Cardiac fibroblast (primary cell): ENCODE results near the gene DDAH1.

ENCODE experiments used
- DNase-seq, 2 donors: peaks; one replicate each; pipeline versions ENCODE4 v3.0.0 to v3.0.0-alpha.2; 2010; ENCODE audit warnings: low read depth in 2 of 2
- H3K4me3 ChIP-seq, 2 donors: replicated peaks in 1 of 2; 1 replicate in 1 of 2; 2 replicates in 1 of 2; pipeline ENCODE4 v1.5.1; 2011; ENCODE audit warnings: low read depth in 2 of 2, low read length in 2 of 2, mild to moderate bottlenecking in 2 of 2, moderate library complexity in 1 of 2
- CTCF ChIP-seq: IDR thresholded peaks from one replicate; pipeline ENCODE4 v1.5.1; 2011; ENCODE audit warnings: low read depth, mild to moderate bottlenecking, low read length, inconsistent platforms

The DDAH1 gene

GRCh38 chr1:85297855-85298629 is 166.9 kb downstream of the DDAH1 start:
- peak overlapping the region in 1 of 2 donors; percentile 4 for H3K4me3 ChIP-seq
- DNase-seq: peak; percentile 98 to 99
- no peak for TF ChIP-seq CTCF

- H3K4me3 ChIP-seq: peak overlapping the region in 1 of 2 donors; percentile 4
- DNase-seq: no peak
- TF ChIP-seq CTCF: no peak
These were observed 167.5 kb downstream of the DDAH1 start for GRCh38 chr1:85297538-85297854.

GRCh38 chr1:85296980-85297379 is 168.0 kb downstream of the DDAH1 start:
- peak in 1 of 2 donors; percentile 54 for DNase-seq
- H3K4me3 ChIP-seq: no peak overlapping the region
- TF ChIP-seq CTCF: no peak

- no peak overlapping the region for H3K4me3 ChIP-seq
- no peak for DNase-seq
- no peak for TF ChIP-seq CTCF
These were observed 169.3 kb downstream of the DDAH1 start for GRCh38 chr1:85295654-85296053.

- no peak overlapping the region for H3K4me3 ChIP-seq
- TF ChIP-seq CTCF: no peak
- DNase-seq: no peak
These were observed 169.9 kb downstream of the DDAH1 start for GRCh38 chr1:85295006-85295431.

- no peak for TF ChIP-seq CTCF
- no peak overlapping the region for H3K4me3 ChIP-seq
- no peak for DNase-seq
These were observed 174.1 kb downstream of the DDAH1 start for GRCh38 chr1:85290826-85291225.
